Prostate gland (tissue), 2 donors: ENCODE data around the gene TAF4.

Experiments used
- CTCF ChIP-seq, 4 experiments: fragments of 200-600 bp in 2 of 4; fragments of 450-650 bp in 2 of 4; sonication (generic) in 2 of 4; IDR thresholded peaks; 1 replicate in 3 of 4; 2 replicates in 1 of 4; pipeline ENCODE4 v1.5.1; 2016 to 2019; ENCODE audit warnings: antibody characterized with exemption in 4 of 4, mild to moderate bottlenecking in 2 of 4, moderate library complexity in 2 of 4
- POLR2AphosphoS5 ChIP-seq: sonication (generic); formaldehyde crosslinking; IDR thresholded peaks from one replicate; pipeline ENCODE4 v1.6.1; 2017; ENCODE audit warnings: antibody characterized with exemption

GRCh38 chr20:62029296-62029695 is 36.4 kb downstream of the TAF4 start:
- TF ChIP-seq CTCF (IDR thresholded peaks at IDR 0.05) (no peak), POLR2AphosphoS5 (no peak)
